GM12872 (cell line): ENCODE data around the gene GRWD1.

Source experiments
- TF ChIP-seq, protein P1 (sequence below): IDR thresholded peaks from 3 replicates; pipeline ENCODE4 v1.5.1; 2011; ENCODE audit warnings: low read depth, mild to moderate bottlenecking, low read length, moderate library complexity; ENCODE audit not compliant: insufficient read depth

Gene GRWD1

GRCh38 chr19:48470856-48471255 lies 25.1 kb downstream of the GRWD1 start:
- TF ChIP-seq, protein P1, sequence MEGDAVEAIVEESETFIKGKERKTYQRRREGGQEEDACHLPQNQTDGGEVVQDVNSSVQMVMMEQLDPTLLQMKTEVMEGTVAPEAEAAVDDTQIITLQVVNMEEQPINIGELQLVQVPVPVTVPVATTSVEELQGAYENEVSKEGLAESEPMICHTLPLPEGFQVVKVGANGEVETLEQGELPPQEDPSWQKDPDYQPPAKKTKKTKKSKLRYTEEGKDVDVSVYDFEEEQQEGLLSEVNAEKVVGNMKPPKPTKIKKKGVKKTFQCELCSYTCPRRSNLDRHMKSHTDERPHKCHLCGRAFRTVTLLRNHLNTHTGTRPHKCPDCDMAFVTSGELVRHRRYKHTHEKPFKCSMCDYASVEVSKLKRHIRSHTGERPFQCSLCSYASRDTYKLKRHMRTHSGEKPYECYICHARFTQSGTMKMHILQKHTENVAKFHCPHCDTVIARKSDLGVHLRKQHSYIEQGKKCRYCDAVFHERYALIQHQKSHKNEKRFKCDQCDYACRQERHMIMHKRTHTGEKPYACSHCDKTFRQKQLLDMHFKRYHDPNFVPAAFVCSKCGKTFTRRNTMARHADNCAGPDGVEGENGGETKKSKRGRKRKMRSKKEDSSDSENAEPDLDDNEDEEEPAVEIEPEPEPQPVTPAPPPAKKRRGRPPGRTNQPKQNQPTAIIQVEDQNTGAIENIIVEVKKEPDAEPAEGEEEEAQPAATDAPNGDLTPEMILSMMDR: no peak

GRCh38 chr19:48471836-48472235 lies 26.1 kb downstream of the GRWD1 start:
- TF ChIP-seq, protein P1: no peak

DNA sequence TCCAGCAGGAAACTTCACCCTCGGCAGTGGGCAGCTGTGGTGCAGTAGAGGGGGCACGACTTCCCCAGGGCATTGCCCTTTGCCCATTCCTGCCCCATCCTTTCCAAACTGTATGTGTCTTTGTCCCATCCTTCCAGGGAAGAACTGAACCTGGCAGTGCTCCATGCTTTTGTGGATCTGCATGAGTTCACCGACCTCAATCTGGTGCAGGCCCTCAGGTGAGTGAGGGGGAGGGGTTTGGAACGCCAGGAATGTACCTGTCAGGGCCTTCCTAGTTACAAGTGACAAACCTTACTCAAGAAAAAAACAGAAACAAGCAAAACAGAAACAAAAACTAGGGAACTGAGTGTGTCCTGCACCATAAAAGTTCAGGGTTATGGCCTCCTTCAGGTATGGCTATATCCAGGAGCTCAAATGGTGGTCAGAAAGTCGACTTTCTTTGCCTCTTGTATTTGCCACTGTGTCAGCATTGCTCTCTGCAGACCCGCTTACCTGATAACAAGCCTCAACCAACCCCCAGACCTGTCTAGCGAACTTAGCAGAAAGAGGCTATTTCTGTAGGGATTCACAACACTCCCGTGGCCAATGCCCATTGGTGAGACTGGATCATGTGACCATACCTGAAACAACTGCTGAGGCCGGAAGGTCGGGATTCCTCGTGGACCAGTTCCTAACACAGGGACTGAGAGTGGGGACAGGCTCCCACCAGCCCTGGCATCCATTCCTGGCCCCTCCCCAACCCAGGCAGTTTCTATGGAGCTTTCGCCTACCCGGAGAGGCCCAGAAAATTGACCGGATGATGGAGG lies 27.6 kb downstream of the GRWD1 start:
- TF ChIP-seq, protein P1: no peak

DNA sequence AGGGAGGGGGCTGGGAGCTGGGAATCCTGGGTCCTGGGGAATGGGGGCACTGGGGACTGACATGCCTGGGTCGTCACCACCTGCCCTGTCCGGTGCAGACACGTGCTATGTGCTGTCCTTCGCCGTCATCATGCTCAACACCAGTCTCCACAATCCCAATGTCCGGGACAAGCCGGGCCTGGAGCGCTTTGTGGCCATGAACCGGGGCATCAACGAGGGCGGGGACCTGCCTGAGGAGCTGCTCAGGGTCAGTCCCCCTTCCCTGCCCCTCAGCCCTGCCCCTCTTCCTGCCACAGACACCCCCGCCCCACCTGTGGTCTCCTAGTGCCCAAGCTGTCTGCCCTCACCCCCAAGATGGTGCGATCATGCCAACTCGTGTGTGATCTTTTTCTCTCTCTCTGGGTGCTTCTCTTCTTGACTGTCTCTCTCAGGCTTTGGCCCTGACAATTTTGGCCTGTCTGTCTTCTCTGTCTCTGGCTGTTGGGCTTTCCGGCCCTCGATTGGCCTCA lies 28.4 kb downstream of the GRWD1 start:
- TF ChIP-seq, protein P1: no peak

DNA sequence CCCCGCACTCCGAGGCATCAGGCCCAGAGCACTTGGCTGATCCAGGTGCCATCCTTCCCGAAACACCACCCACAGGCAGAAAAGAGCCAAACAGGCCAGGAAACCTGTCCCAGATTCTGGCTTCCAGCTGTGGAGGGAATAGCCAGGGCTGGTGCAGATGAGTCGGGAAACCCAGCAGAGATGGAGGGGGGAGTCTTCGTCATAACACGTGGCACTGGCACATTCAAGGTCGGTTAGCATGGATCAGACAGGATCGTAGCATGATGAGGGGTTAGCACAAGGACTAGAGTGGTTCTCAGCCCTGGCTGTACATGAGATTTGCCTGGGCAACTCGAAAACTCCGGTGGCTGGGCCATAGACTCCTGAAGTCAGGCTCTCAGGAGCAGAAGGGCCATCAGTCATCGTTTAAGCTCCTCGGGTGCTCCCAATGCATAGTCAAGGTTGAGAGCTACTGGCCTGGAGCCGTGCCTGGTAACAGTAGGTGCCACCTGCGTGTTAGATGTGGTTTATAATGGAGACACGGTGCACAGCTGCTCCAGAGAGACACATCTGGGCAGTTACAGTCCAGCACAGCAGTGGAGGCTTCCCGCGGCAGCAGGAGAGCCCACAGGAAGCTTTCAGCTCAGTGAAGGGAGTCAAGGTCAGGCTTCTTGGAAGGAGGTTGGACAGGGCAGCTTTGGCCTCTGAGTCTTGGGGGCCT lies 29.7 kb downstream of the GRWD1 start:
- TF ChIP-seq, protein P1: no peak

DNA sequence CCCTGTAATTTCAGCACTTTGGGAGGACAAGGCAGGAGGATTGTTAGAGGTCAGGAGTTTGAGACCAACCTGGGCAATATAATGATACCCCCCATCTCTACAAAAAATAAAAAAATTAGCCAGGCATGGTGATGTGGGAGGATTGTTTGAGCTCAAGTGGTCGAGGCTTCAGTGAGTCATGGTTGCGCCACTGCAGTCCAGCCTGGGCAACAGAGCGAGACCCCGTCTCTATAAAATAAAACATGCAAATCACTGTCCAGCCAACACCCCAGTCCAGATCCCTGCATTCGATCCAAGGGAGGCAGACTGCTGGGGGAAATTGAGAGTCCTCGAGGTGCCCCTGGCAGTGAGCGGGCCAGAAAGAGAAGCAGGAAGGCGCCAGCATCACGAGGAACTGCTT lies 30.4 kb downstream of the GRWD1 start:
- TF ChIP-seq, protein P1: no peak

GRCh38 chr19:48477067-48477685 lies 31.4 kb downstream of the GRWD1 start:
- TF ChIP-seq, protein P1: no peak
